Mucosa of rectum (tissue), 2 donors: Measurements from ENCODE around the gene LARGE1.

Experiments
- H3K27ac ChIP-seq, 2 donors: one replicate each; pipeline ENCODE4 v1.7.0; 2013; ENCODE audit warnings: inconsistent platforms in 2 of 2, low read depth in 2 of 2, low read length in 2 of 2
- H3K27me3 ChIP-seq, 2 donors: one replicate each; pipeline ENCODE4 v1.7.0; 2013; ENCODE audit warnings: low read length in 2 of 2; ENCODE audit not compliant: control insufficient read depth in 2 of 2, insufficient read depth in 2 of 2
- H3K36me3 ChIP-seq, 2 donors: one replicate each; pipeline ENCODE4 v1.7.0; 2013; ENCODE audit warnings: low read length in 2 of 2; ENCODE audit not compliant: control insufficient read depth in 2 of 2, insufficient read depth in 2 of 2
- H3K4me1 ChIP-seq, 2 donors: one replicate each; pipeline ENCODE4 v1.7.0; 2013; ENCODE audit warnings: low read length in 2 of 2, mild to moderate bottlenecking in 1 of 2; ENCODE audit not compliant: control insufficient read depth in 2 of 2, insufficient read depth in 2 of 2
- H3K4me3 ChIP-seq, 2 donors: one replicate each; pipeline ENCODE4 v1.7.0; 2013; ENCODE audit warnings: low read length in 2 of 2
- H3K9ac ChIP-seq, 2 donors: one replicate each; pipeline ENCODE4 v1.7.0; 2013; ENCODE audit warnings: low read length in 2 of 2, low read depth in 1 of 2, mild to moderate bottlenecking in 1 of 2
- H3K9me3 ChIP-seq, 2 donors: one replicate each; pipeline ENCODE4 v1.7.0; 2013; ENCODE audit warnings: low read length in 2 of 2; ENCODE audit not compliant: control insufficient read depth in 2 of 2
- donor health status: healthy.
- donor health status: Normal muscosa, but diverticular disease.

LARGE1 gene

GRCh38 chr22:33538277-33538885 is 381.9 kb downstream of the LARGE1 start:
- Histone ChIP-seq H3K36me3 (no peaks in the 10 kb centered on the region), H3K27ac (no peak overlapping the region), H3K4me1 (peaks cover 6 to 10% of the 10 kb centered on the region in 2 donors), H3K9me3 (no peaks in the 10 kb centered on the region), H3K4me3 (no peak overlapping the region), H3K27me3 (no peaks in the 10 kb centered on the region), H3K9ac (no peak overlapping the region)

- Histone ChIP-seq H3K27ac (no peak overlapping the region), H3K9me3 (no peaks in the 10 kb centered on the region), H3K36me3 (no peaks in the 10 kb centered on the region), H3K27me3 (no peaks in the 10 kb centered on the region), H3K9ac (no peak overlapping the region), H3K4me1 (peaks cover 6 to 10% of the 10 kb centered on the region in 2 donors), H3K4me3 (no peak overlapping the region)
Measured at GRCh38 chr22:33537059-33537458, 383.2 kb downstream of the LARGE1 start.

GRCh38 chr22:33535937-33536875 is 384.1 kb downstream of the LARGE1 start:
- no peaks in the 10 kb centered on the region for H3K27me3 ChIP-seq
- no peak overlapping the region for H3K4me3 ChIP-seq
- H3K27ac ChIP-seq: no peak overlapping the region
- no peak overlapping the region for H3K9ac ChIP-seq
- no peaks in the 10 kb centered on the region for H3K36me3 ChIP-seq
- H3K9me3 ChIP-seq: no peaks in the 10 kb centered on the region
- H3K4me1 ChIP-seq: peaks cover 6 to 10% of the 10 kb centered on the region in 2 donors

- no peaks in the 10 kb centered on the region for H3K4me1 ChIP-seq
- no peaks in the 10 kb centered on the region for H3K36me3 ChIP-seq
- no peaks in the 10 kb centered on the region for H3K27me3 ChIP-seq
- H3K27ac ChIP-seq: no peak overlapping the region
- H3K4me3 ChIP-seq: no peak overlapping the region
- H3K9me3 ChIP-seq: no peaks in the 10 kb centered on the region
- no peak overlapping the region for H3K9ac ChIP-seq
Measured at GRCh38 chr22:33529424-33530113, 390.7 kb downstream of the LARGE1 start.

- Histone ChIP-seq H3K36me3 (no peaks in the 10 kb centered on the region), H3K4me1 (no peaks in the 10 kb centered on the region), H3K27me3 (no peaks in the 10 kb centered on the region), H3K9ac (no peak overlapping the region), H3K27ac (no peak overlapping the region), H3K9me3 (no peaks in the 10 kb centered on the region), H3K4me3 (no peak overlapping the region)
Measured at GRCh38 chr22:33528183-33528582, 392.1 kb downstream of the LARGE1 start.

- Histone ChIP-seq H3K36me3 (no peaks in the 10 kb centered on the region), H3K27me3 (no peaks in the 10 kb centered on the region), H3K9ac (no peak overlapping the region), H3K9me3 (no peaks in the 10 kb centered on the region), H3K27ac (no peak overlapping the region), H3K4me3 (no peak overlapping the region), H3K4me1 (no peaks in the 10 kb centered on the region)
Measured at GRCh38 chr22:33526434-33527107, 393.7 kb downstream of the LARGE1 start.

GRCh38 chr22:33524511-33525260 is 395.6 kb downstream of the LARGE1 start:
- Histone ChIP-seq H3K27me3 (no peaks in the 10 kb centered on the region), H3K9ac (no peak overlapping the region), H3K9me3 (peaks cover 0 to 3% of the 10 kb centered on the region in 2 donors), H3K4me1 (no peaks in the 10 kb centered on the region), H3K27ac (no peak overlapping the region), H3K36me3 (no peaks in the 10 kb centered on the region), H3K4me3 (no peak overlapping the region)

- no peak overlapping the region for H3K9ac ChIP-seq
- H3K27me3 ChIP-seq: no peaks in the 10 kb centered on the region
- no peak overlapping the region for H3K27ac ChIP-seq
- peaks cover 0 to 3% of the 10 kb centered on the region in 2 donors for H3K9me3 ChIP-seq
- no peaks in the 10 kb centered on the region for H3K36me3 ChIP-seq
- H3K4me1 ChIP-seq: peaks cover 0 to 2% of the 10 kb centered on the region in 2 donors
- H3K4me3 ChIP-seq: no peak overlapping the region
Measured at GRCh38 chr22:33521879-33522665, 398.2 kb downstream of the LARGE1 start.
